Measurements from ENCODE around the gene LCLAT1. TPM values are rescaled to one million over a fixed set of nuclear protein-coding genes. Genes with fewer than 3 reads are reported as not detected.
"Not testable (repeated sequence)": the region's sequence is repeated elsewhere in the genome, so short reads cannot be mapped to it uniquely, and the experiment has no call there.

LCLAT1 gene
- total RNA-seq, 1 donor from 2014 or later: 17.8 TPM

- Mint-ChIP-seq H3K27ac (ENCODE audit: unreplicated experiment) (no peak overlapping the region), H3K4me3 (ENCODE audit: unreplicated experiment) (no peak overlapping the region), H3K27me3 (ENCODE audit: low read depth) (no peaks in the 10 kb centered on the region), H3K4me1 (ENCODE audit: low read depth) (peaks cover 18% of the 10 kb centered on the region), H3K36me3 (ENCODE audit: low read depth) (peaks cover 2% of the 10 kb centered on the region), H3K9me3 (ENCODE audit: low read depth) (peaks cover 3% of the 10 kb centered on the region)
- TF ChIP-seq CTCF (IDR thresholded peaks at IDR 0.05): no peak
- no peak for DNase-seq (ENCODE audit: low spot score)
Measured at GRCh38 chr2:30613001-30613400, 166.0 kb downstream of the LCLAT1 start.

GRCh38 chr2:30614227-30614626, 167.2 kb downstream of the LCLAT1 start:
- not testable (repeated sequence) for H3K4me3 Mint-ChIP-seq (ENCODE audit: unreplicated experiment); H3K9me3 Mint-ChIP-seq (ENCODE audit: low read depth); H3K36me3 Mint-ChIP-seq (ENCODE audit: low read depth); H3K27ac Mint-ChIP-seq (ENCODE audit: unreplicated experiment); DNase-seq (ENCODE audit: low spot score); H3K27me3 Mint-ChIP-seq (ENCODE audit: low read depth)
- peaks cover 18% of the 10 kb centered on the region for H3K4me1 Mint-ChIP-seq (ENCODE audit: low read depth)

- DNase-seq (ENCODE audit: low spot score): no peak
- H3K27me3 Mint-ChIP-seq (ENCODE audit: low read depth): no peaks in the 10 kb centered on the region
- peaks cover 4% of the 10 kb centered on the region for H3K9me3 Mint-ChIP-seq (ENCODE audit: low read depth)
- peaks cover 18% of the 10 kb centered on the region for H3K4me1 Mint-ChIP-seq (ENCODE audit: low read depth)
- peaks cover 3% of the 10 kb centered on the region for H3K36me3 Mint-ChIP-seq (ENCODE audit: low read depth)
- TF ChIP-seq CTCF (IDR thresholded peaks at IDR 0.05): no peak
- H3K27ac Mint-ChIP-seq (ENCODE audit: unreplicated experiment): no peak overlapping the region
- no peak overlapping the region for H3K4me3 Mint-ChIP-seq (ENCODE audit: unreplicated experiment)
Measured at GRCh38 chr2:30615926-30616325, 168.9 kb downstream of the LCLAT1 start.

GRCh38 chr2:30620102-30620501, 173.1 kb downstream of the LCLAT1 start:
- DNase-seq (ENCODE audit: low spot score): no peak
- Mint-ChIP-seq H3K9me3 (ENCODE audit: low read depth) (peaks cover 6% of the 10 kb centered on the region), H3K4me1 (ENCODE audit: low read depth) (peaks cover 2% of the 10 kb centered on the region), H3K27me3 (ENCODE audit: low read depth) (no peaks in the 10 kb centered on the region), H3K27ac (ENCODE audit: unreplicated experiment) (no peak overlapping the region), H3K36me3 (ENCODE audit: low read depth) (peaks cover 7% of the 10 kb centered on the region), H3K4me3 (ENCODE audit: unreplicated experiment) (no peak overlapping the region)
- no peak for TF ChIP-seq CTCF (IDR thresholded peaks at IDR 0.05)

GRCh38 chr2:30621836-30622235, 174.8 kb downstream of the LCLAT1 start:
- Mint-ChIP-seq H3K4me3 (ENCODE audit: unreplicated experiment) (no peak overlapping the region), H3K9me3 (ENCODE audit: low read depth) (peaks cover 6% of the 10 kb centered on the region), H3K4me1 (ENCODE audit: low read depth) (peaks cover 2% of the 10 kb centered on the region), H3K27ac (ENCODE audit: unreplicated experiment) (no peak overlapping the region), H3K36me3 (ENCODE audit: low read depth) (peaks cover 6% of the 10 kb centered on the region), H3K27me3 (ENCODE audit: low read depth) (no peaks in the 10 kb centered on the region)
- no peak for TF ChIP-seq CTCF (IDR thresholded peaks at IDR 0.05)
- no peak for DNase-seq (ENCODE audit: low spot score)

- Mint-ChIP-seq H3K27ac (ENCODE audit: unreplicated experiment) (no peak overlapping the region), H3K27me3 (ENCODE audit: low read depth) (no peaks in the 10 kb centered on the region), H3K4me1 (ENCODE audit: low read depth) (peaks cover 2% of the 10 kb centered on the region), H3K36me3 (ENCODE audit: low read depth) (peaks cover 6% of the 10 kb centered on the region), H3K9me3 (ENCODE audit: low read depth) (peaks cover 6% of the 10 kb centered on the region), H3K4me3 (ENCODE audit: unreplicated experiment) (no peak overlapping the region)
- DNase-seq (ENCODE audit: low spot score): no peak
- no peak for TF ChIP-seq CTCF (IDR thresholded peaks at IDR 0.05)
Measured at GRCh38 chr2:30622452-30622851, 175.4 kb downstream of the LCLAT1 start.
